NCI-H1417 treated with DMSO at 0.1 percent for 48 hours (cell line): Measurements from ENCODE around the gene CLASP1.

Experiments
- DNase-seq: peaks from one replicate; lab custom pipeline; 2025; lab: John Stamatoyannopoulos, UW

Gene CLASP1

DNA sequence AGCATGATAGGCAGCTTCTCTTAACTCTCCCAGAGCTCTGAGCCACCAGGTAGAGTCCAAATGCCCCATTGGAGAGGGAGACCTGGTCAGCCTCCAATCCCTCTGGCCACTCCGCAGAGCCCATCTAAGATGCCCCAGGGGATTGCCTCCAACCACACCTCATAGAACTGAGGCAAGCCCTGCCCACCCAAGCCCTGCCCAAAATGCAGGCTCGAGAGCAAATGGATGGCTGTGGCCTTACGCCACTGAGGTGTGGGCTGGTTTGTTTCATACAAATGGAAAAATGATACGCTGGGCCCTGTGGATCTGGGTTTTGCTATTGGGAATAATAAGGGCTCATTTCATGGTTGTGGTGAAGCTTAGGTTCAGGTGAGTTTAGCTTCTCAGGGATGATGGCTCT, 361.3 kb downstream of the CLASP1 start:
- DNase-seq: no peak
